NK-92 treated with Interleukin-12 subunit alpha and Interleukin-12 subunit beta, amount 100 ng/mL, for 24 hours (cell line): ENCODE measurements around the gene SSTR4.

Experiments
- DNase-seq: peaks from one replicate; lab custom pipeline; 2025; lab: John Stamatoyannopoulos, UW

SSTR4 gene

GRCh38 chr20:23086931-23087411 is 51.9 kb downstream of the SSTR4 start:
- DNase-seq, result no peak

GRCh38 chr20:23087587-23088251 is 52.6 kb downstream of the SSTR4 start:
- no peak for DNase-seq
